HCT116 (cell line): ENCODE measurements around the gene HSPB3. TPM values are rescaled to one million over a fixed set of nuclear protein-coding genes. Genes with fewer than 3 reads are reported as not detected.

Experiments
- ATAC-seq: fragments of 200-7000 bp; cut with Tn5 transposase; 2 replicates; pipeline ENCODE4 v1.9.1; 2020; ENCODE audit warnings: mild to moderate bottlenecking, moderate library complexity
- BruUV-seq: library from RNA; stranded (reverse); fragments of 400-500 nt; replicated peaks from 2 replicates; lab custom pipeline; 2021; lab: Mats Ljungman, UMichigan
- CTCF ChIA-PET: fragments of 300-600 bp; sonication (Branson Sonifier 250); formaldehyde crosslinking; loops from one replicate; lab custom pipeline; 2021; ENCODE audit warnings: antibody characterized with exemption; lab: Charles Lee
- POLR2A ChIA-PET: fragments of 300-600, 350-600 bp; sonication (Branson Sonifier 250); formaldehyde crosslinking; loops from one replicate; lab custom pipeline; 2021; ENCODE audit warnings: antibody characterized with exemption; lab: Charles Lee
- RAD21 ChIA-PET, 2 experiments: fragments of 300-600 bp; sonication (Branson Sonifier 250); formaldehyde crosslinking; loops; one replicate each; lab custom pipeline; 2023; ENCODE audit warnings: low total read pairs in 2 of 2; ENCODE audit not compliant: uncharacterized antibody in 2 of 2, unreplicated experiment in 2 of 2, low non-redundant PET in 1 of 2; lab: Charles Lee
- DNase-seq: peaks from one replicate; pipeline ENCODE4 v3.0.0-alpha.2; 2010; ENCODE audit warnings: low read depth, low spot score
- H2AFZ ChIP-seq: fragments of 200-600 bp; shearing (Covaris generic), sonication (generic); 2 replicates; pipeline ENCODE4 v1.6.1; 2017; ENCODE audit warnings: low read depth, mixed run types, mixed read lengths, antibody characterized with exemption, low read length; ENCODE audit not compliant: poor library complexity, severe bottlenecking
- H3K27ac ChIP-seq: 2 replicates; pipeline ENCODE4 v1.5.1; 2012; ENCODE audit warnings: low read depth, low read length
- H3K27me3 ChIP-seq: fragments of 200-600 bp; sonication (generic); 2 replicates; pipeline ENCODE4 v1.6.1; 2016; ENCODE audit warnings: mixed run types, low read length, mixed read lengths; ENCODE audit not compliant: insufficient read depth
- H3K36me3 ChIP-seq, 2 experiments: fragments of 200-500 bp in 1 of 2; fragments of 200-600 bp in 1 of 2; sonication (Bioruptor generic) in 1 of 2; sonication (generic) in 1 of 2; 2 replicates each; pipeline versions ENCODE4 v1.5.1 to v1.6.1; 2014 to 2016; ENCODE audit warnings: low read length in 2 of 2, inconsistent platforms in 1 of 2, mixed read lengths in 1 of 2, mixed run types in 1 of 2; ENCODE audit not compliant: insufficient read depth in 2 of 2, control insufficient read depth in 1 of 2
- H3K4me1 ChIP-seq, 2 experiments: fragments of 200-600 bp in 1 of 2; sonication (generic) in 1 of 2; 2 replicates each; pipeline versions ENCODE4 v1.5.1 to v1.6.1; 2012 to 2017; ENCODE audit warnings: low read length in 2 of 2, inconsistent platforms in 1 of 2, mild to moderate bottlenecking in 1 of 2, mixed read lengths in 1 of 2, mixed run types in 1 of 2, moderate library complexity in 1 of 2; ENCODE audit not compliant: insufficient read depth in 2 of 2, control insufficient read depth in 1 of 2
- H3K4me2 ChIP-seq: fragments of 200-600 bp; sonication (generic); 2 replicates; pipeline ENCODE4 v1.6.1; 2017; ENCODE audit warnings: mixed run types, low read length, mixed read lengths
- H3K4me3 ChIP-seq, 2 experiments: fragments of 200-600 bp in 1 of 2; sonication (generic) in 1 of 2; replicated peaks in 1 of 2; 2 replicates each; pipeline ENCODE4 v1.5.1; 2011 to 2016; ENCODE audit warnings: low read length in 2 of 2, control low read depth in 1 of 2, low read depth in 1 of 2, mild to moderate bottlenecking in 1 of 2, mixed read lengths in 1 of 2, mixed run types in 1 of 2
- H3K79me2 ChIP-seq: fragments of 200-600 bp; sonication (generic); 2 replicates; pipeline ENCODE4 v1.6.1; 2017; ENCODE audit warnings: mild to moderate bottlenecking, mixed run types, low read length, moderate library complexity, mixed read lengths; ENCODE audit not compliant: insufficient read depth
- H3K9ac ChIP-seq: fragments of 200-600 bp; sonication (generic); 2 replicates; pipeline ENCODE4 v1.6.1; 2016; ENCODE audit warnings: low read length, mixed read lengths
- H3K9me2 ChIP-seq: fragments of 200-600 bp; sonication (generic), shearing (Covaris generic); 2 replicates; pipeline ENCODE4 v1.6.1; 2017; ENCODE audit warnings: mixed run types, mild to moderate bottlenecking, moderate library complexity; ENCODE audit not compliant: insufficient read depth
- H3K9me3 ChIP-seq, 2 experiments: fragments of 200-500 bp in 1 of 2; fragments of 200-600 bp in 1 of 2; sonication (Bioruptor generic) in 1 of 2; sonication (generic) in 1 of 2; 2 replicates each; pipeline ENCODE4 v1.6.1; 2014 to 2017; ENCODE audit warnings: low read length in 2 of 2, mixed read lengths in 2 of 2, inconsistent platforms in 1 of 2, low read depth in 1 of 2, mild to moderate bottlenecking in 1 of 2, mixed run types in 1 of 2, moderate library complexity in 1 of 2; ENCODE audit not compliant: control insufficient read depth in 1 of 2, insufficient read depth in 1 of 2
- H4K20me1 ChIP-seq: fragments of 200-600 bp; sonication (generic), shearing (Covaris generic); 2 replicates; pipeline ENCODE4 v1.6.1; 2017; ENCODE audit warnings: mixed run types, mild to moderate bottlenecking, moderate library complexity; ENCODE audit not compliant: insufficient read depth
- ATF3 ChIP-seq: IDR thresholded peaks from 2 replicates; pipeline ENCODE4 v1.6.1; 2012
- CBX3 ChIP-seq: IDR thresholded peaks from 2 replicates; pipeline ENCODE4 v1.6.1; 2012; ENCODE audit warnings: low read depth
- CEBPB ChIP-seq: IDR thresholded peaks from 2 replicates; pipeline ENCODE4 v1.6.1; 2012; ENCODE audit warnings: low read depth
- EGR1 ChIP-seq: IDR thresholded peaks from 2 replicates; pipeline ENCODE4 v1.6.1; 2012; ENCODE audit warnings: low read depth
- EZH2phosphoT487 ChIP-seq: fragments of 200-600 bp; IDR thresholded peaks from 2 replicates; pipeline ENCODE4 v1.6.1; 2018; ENCODE audit warnings: antibody characterized with exemption, borderline replicate concordance
- JUND ChIP-seq: IDR thresholded peaks from 2 replicates; pipeline ENCODE4 v1.6.1; 2012
- POLR2AphosphoS5 ChIP-seq: IDR thresholded peaks from 2 replicates; pipeline ENCODE4 v1.6.1; 2011; ENCODE audit warnings: mild to moderate bottlenecking, low read depth, low read length, moderate library complexity
- RAD21 ChIP-seq: IDR thresholded peaks from 2 replicates; pipeline ENCODE4 v1.6.1; 2012; ENCODE audit warnings: low read depth, mild to moderate bottlenecking
- REST ChIP-seq: IDR thresholded peaks from 2 replicates; pipeline ENCODE4 v1.6.1; 2012; ENCODE audit warnings: low read depth
- SIN3A ChIP-seq: IDR thresholded peaks from 2 replicates; pipeline ENCODE4 v1.6.1; 2012; ENCODE audit warnings: low read depth
- YY1 ChIP-seq: IDR thresholded peaks from 2 replicates; pipeline ENCODE4 v1.6.1; 2011; ENCODE audit warnings: low read length, low read depth, moderate library complexity, mild to moderate bottlenecking; ENCODE audit not compliant: insufficient replicate concordance; ENCODE audit errors: extremely low read depth
- ZNF274 ChIP-seq: fragments of 200-500 bp; sonication (Bioruptor generic); IDR thresholded peaks from 2 replicates; pipeline ENCODE4 v1.6.1; 2014; ENCODE audit warnings: mild to moderate bottlenecking, low read depth, low read length, inconsistent platforms
- intact Hi-C: fragments of 100-400 bp; cut with micrococcal nuclease; formaldehyde crosslinking; loops from 2 replicates; pipeline ENCODE4 v1.10.0; 2022
- total RNA-seq: library from RNA; stranded (reverse); gene quantifications from one replicate; pipeline ENCODE4 v1.2.1, GENCODE V29; 2021; ENCODE audit not compliant: unreplicated experiment

The HSPB3 gene
- total RNA-seq, 1 experiment from 2014 or later, result not detected

GRCh38 chr5:54450542-54450941 is 5.0 kb upstream of the HSPB3 start:
- Histone ChIP-seq H3K9ac (no peak overlapping the region), H3K4me2 (no peak overlapping the region), H3K79me2 (no peaks in the 10 kb centered on the region), H3K4me3 (no peak overlapping the region), H3K9me3 (no peaks in the 10 kb centered on the region), H4K20me1 (no peaks in the 10 kb centered on the region)
- ChIA-PET CTCF (no interaction called here), RAD21 (no interaction called here)
- BruUV-seq, result no TSS peak
- TF ChIP-seq RAD21 (no peak), ATF3 (no peak), EGR1 (no peak), ZNF274 (no peak), REST (no peak), YY1 (no peak), CEBPB (no peak), JUND (no peak), EZH2phosphoT487 (no peak), CBX3 (no peak), SIN3A (no peak), POLR2AphosphoS5 (no peak)
- TF ChIP-seq, all 23 proteins: peak for 0
- intact Hi-C loops, result no loop called here
- Histone ChIP-seq H2AFZ (no peak overlapping the region), H3K27me3 (no peaks in the 10 kb centered on the region), H3K36me3 (no peaks in the 10 kb centered on the region), H3K27ac (no peak overlapping the region), H3K4me1 (no peaks in the 10 kb centered on the region; a peak in 1 of 4 replicates), H3K9me2 (no peaks in the 10 kb centered on the region)
- POLR2A ChIA-PET, result no interaction called here
- DNase-seq, result no peak
- no peak for ATAC-seq
